ENCODE data around the gene GNG12. TPM values are rescaled to one million over a fixed set of nuclear protein-coding genes. Genes with fewer than 3 reads are reported as not detected.

The GNG12 gene
- total and polyA plus RNA-seq, 9 of the 15 experiments (the other 6 are each of a cell fraction or from before 2014, with no cell fraction given), result 2.6 to 6.0 (median 4.1) TPM

DNA sequence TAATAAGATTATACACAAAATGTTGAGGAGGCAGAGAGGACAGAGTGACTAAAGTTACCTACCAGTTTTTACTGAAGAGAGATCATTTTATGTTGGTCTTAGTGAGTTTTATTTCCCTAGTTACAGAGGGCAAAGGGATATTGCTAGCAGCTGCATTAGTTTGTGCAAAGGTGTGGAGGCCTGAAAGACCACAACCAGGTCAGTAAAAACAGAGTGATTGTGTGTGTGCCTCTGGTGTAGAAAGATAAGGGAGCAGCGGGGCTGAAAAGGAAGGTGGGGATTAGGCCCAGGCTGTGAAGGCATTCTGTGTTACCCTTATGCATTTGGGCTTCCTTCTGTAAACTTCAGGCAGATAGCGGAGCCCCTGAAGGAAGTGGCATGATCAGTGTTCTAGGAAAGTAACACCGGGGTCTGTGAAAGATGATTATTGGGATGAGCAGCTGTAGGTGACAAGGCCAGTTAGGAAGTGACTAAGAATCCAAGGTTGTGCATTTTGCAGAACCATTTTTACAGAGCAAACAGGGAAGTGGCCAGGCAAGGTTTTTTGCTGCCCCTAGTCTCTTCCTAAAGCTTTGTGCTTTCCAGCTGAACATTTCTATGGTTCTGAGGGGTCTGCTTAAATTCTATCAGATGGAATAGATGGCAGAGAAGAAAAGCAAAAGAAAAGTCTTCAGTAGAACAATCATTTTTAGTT is 144.6 kb downstream of the GNG12 start (continued):
- TF ChIP-seq REST (IDR thresholded peaks at IDR 0.05; ENCODE audit: borderline replicate concordance), result peak; percentile 24; the same call in 1 of the 2 replicates
- TF ChIP-seq REST (CRISPR knock-in tag; IDR thresholded peaks at IDR 0.05; ENCODE audit: low read depth), result peak; percentile 46; the same call in 1 of the 2 replicates
- no peak for TF ChIP-seq XRCC4 (IDR thresholded peaks at IDR 0.05; ENCODE audit: extremely low read depth, insufficient read depth, insufficient read length)
- TF ChIP-seq ZBTB1 (CRISPR knock-in tag; IDR thresholded peaks at IDR 0.05; ENCODE audit: borderline replicate concordance, low read depth), result no peak
- TF ChIP-seq SIN3A (IDR thresholded peaks at IDR 0.05; ENCODE audit: borderline replicate concordance in 2 of 2, control insufficient read depth in 1 of 2, low read depth in 2 of 2, low read length in 2 of 2), result peak; percentile 66 to 71; a peak in 1 of 4 replicates
- TF ChIP-seq DLX4 (CRISPR knock-in tag; IDR thresholded peaks at IDR 0.05), result no peak
- peak; percentile 41; the same call in 1 of the 2 replicates for TF ChIP-seq CREB3L1 (IDR thresholded peaks at IDR 0.05; ENCODE audit: borderline replicate concordance, low read depth)
- TF ChIP-seq MCM5 (IDR thresholded peaks at IDR 0.05; ENCODE audit: low read depth), result no peak
- peak; percentile 96 for TF ChIP-seq TEAD4 (IDR thresholded peaks at IDR 0.05; ENCODE audit: low read length)
- TF ChIP-seq TEAD4 (CRISPR knock-in tag; IDR thresholded peaks at IDR 0.05; ENCODE audit: borderline replicate concordance), result no peak
- TF ChIP-seq, protein P1, sequence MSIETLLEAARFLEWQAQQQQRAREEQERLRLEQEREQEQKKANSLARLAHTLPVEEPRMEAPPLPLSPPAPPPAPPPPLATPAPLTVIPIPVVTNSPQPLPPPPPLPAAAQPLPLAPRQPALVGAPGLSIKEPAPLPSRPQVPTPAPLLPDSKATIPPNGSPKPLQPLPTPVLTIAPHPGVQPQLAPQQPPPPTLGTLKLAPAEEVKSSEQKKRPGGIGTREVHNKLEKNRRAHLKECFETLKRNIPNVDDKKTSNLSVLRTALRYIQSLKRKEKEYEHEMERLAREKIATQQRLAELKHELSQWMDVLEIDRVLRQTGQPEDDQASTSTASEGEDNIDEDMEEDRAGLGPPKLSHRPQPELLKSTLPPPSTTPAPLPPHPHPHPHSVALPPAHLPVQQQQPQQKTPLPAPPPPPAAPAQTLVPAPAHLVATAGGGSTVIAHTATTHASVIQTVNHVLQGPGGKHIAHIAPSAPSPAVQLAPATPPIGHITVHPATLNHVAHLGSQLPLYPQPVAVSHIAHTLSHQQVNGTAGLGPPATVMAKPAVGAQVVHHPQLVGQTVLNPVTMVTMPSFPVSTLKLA (conservative IDR thresholded peaks at IDR 0.05), result peak; percentile 19 to 71; a peak in 2 of 4 replicates
- TF ChIP-seq EHMT2 (IDR thresholded peaks at IDR 0.05), result no peak
- TF ChIP-seq CREB5 (CRISPR knock-in tag; IDR thresholded peaks at IDR 0.05), result no peak; the same call in 1 of the 2 replicates

Measured in K562 (cell line).